BJ (cell line): Measurements from ENCODE around the gene DNM1L. TPM values are rescaled to one million over a fixed set of nuclear protein-coding genes. Genes with fewer than 3 reads are reported as not detected.

Experiments used
- CTCF ChIA-PET: fragments of 350-600 bp; formaldehyde crosslinking; extraction: SDS; loops from one replicate; lab custom pipeline; 2021; ENCODE audit warnings: antibody characterized with exemption, inconsistent platforms; lab: Yijun Ruan, JAX
- POLR2A ChIA-PET: fragments of 300-600 bp; sonication (Branson Sonifier 250); formaldehyde crosslinking; extraction: SDS; loops from one replicate; lab custom pipeline; 2021; ENCODE audit warnings: antibody characterized with exemption; lab: Charles Lee
- DNase-seq: peaks from one replicate; pipeline ENCODE4 v3.0.0-alpha.2; 2011; ENCODE audit warnings: low read depth
- H3K27me3 ChIP-seq: 2 replicates; pipeline ENCODE4 v1.6.0; 2011; ENCODE audit warnings: low read length; ENCODE audit not compliant: control insufficient read depth, insufficient read depth
- H3K36me3 ChIP-seq: 2 replicates; pipeline ENCODE4 v1.5.1; 2011; ENCODE audit warnings: low read length; ENCODE audit not compliant: control insufficient read depth, insufficient read depth
- H3K4me3 ChIP-seq: 2 replicates; pipeline ENCODE4 v1.5.1; 2011; ENCODE audit warnings: low read depth, mild to moderate bottlenecking, control low read depth, low read length
- CTCF ChIP-seq: IDR thresholded peaks from 2 replicates; pipeline ENCODE4 v1.5.1; 2011; ENCODE audit warnings: low read depth, mild to moderate bottlenecking, control low read depth, inconsistent platforms, low read length, moderate library complexity; ENCODE audit not compliant: insufficient read depth
- polyA plus RNA-seq: library from polyadenylated mRNA; depleted of rRNA; stranded (reverse); fragments of >200 nt; gene quantifications from 2 replicates; pipeline ENCODE4 v1.2.3, GENCODE V29; 2011

The DNM1L gene
- polyA plus RNA-seq, 1 experiment: 27.4 TPM

- DNase-seq: no peak
- POLR2A ChIA-PET: no interaction called here
Measured at GRCh38 chr12:32702473-32702872, 23.4 kb downstream of the DNM1L start.

DNA sequence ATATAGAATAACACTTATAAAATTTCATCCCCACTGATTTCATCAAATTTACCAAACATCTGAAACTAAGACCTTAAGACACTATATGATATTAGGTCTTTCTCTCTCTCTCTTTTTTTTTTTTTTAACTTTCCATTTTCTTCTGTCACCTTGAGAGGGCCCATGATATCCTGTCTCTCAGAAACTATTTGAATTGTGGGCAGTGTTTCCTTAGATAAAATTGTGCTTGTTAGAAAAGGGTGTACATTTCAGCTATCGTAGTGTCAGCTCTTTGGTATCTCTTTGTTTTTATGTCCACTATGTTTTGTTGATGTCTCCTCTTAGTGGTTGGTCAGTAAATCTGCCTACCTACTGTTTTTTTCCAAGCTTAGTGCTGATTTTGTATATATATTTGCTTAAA lies 23.8 kb downstream of the DNM1L start:
- H3K4me3 ChIP-seq: no peak overlapping the region
- H3K27me3 ChIP-seq: no peaks in the 10 kb centered on the region
- TF ChIP-seq CTCF: no peak
- H3K36me3 ChIP-seq: 0 out of 2 replicates have a peak, but pooled peaks cover 1% of the 10 kb centered on the region
- no peak for DNase-seq
- CTCF ChIA-PET: interaction anchor here (2.1 kb wide), 1 partner anchor 14 kb away, joined by 4 read pairs; no protein-coding TSS in a partner anchor
- POLR2A ChIA-PET: no interaction called here

More at GRCh38 chr12:32702473-32702872, 23.4 kb downstream of the DNM1L start:
- Histone ChIP-seq H3K27me3 (no peaks in the 10 kb centered on the region), H3K4me3 (no peak overlapping the region), H3K36me3 (0 out of 2 replicates have a peak, but pooled peaks cover 1% of the 10 kb centered on the region)
- TF ChIP-seq CTCF: no peak
- CTCF ChIA-PET: interaction anchor here (2.1 kb wide), 1 partner anchor 13 kb away, joined by 4 read pairs; no protein-coding TSS in a partner anchor

DNA sequence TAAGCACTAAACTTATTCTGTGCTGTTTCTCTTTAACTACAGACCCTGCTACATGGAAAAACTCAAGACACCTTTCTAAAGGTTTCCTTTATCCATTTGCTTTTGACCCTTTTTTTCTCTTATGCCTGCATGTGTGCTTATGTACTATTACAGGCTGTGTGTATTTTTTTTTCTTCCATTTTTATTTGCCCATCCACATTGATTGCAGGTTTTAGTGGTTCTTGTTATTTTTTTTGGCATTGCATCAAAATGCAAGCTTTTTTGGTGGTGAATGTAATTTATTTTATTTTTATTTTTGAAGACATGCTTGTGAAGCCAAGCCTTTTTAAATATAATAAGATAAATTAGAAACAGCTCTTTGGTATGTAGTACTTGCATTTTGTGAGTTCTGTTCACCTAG lies 26.7 kb downstream of the DNM1L start:
- no peak for DNase-seq
- POLR2A ChIA-PET: interaction anchor here (0.7 kb wide), 1 partner anchor 26 kb away, joined by 4 read pairs; no protein-coding TSS in a partner anchor
- no peak for TF ChIP-seq CTCF
- Histone ChIP-seq H3K4me3 (no peak overlapping the region), H3K36me3 (0 out of 2 replicates have a peak, but pooled peaks cover 1% of the 10 kb centered on the region), H3K27me3 (no peaks in the 10 kb centered on the region)
- CTCF ChIA-PET: no interaction called here

DNA sequence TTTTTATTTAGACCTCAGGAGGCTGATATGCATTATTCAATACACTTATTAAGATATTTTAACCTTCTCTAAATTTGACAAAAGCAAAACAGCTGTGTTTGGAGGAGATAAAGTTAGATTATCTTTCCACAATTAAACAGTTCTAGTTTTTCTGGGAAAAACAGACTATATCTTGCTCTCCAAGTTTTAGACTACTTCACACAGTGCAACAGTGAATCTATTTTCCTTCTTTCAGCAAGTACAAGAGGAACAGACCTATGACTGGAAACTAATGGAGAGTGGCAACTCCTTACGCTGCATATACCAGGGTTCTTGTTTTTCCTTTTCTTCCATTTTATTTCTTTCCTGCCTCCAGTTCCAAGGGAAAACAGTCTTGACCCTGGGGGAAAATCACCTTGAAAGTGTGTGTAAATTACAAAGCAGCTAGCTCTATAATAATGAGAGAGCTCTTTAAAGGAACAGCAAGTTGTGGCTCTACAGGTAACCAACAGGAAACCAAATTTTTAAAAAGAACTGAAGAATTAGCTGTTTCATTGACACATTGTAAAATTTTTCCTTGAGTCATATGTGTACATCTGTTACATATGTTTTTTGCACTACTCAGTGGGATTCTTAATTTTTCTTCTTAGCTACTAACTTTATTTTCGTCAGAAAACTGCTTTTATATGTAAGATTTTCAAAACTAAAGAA lies 27.4 kb downstream of the DNM1L start:
- ChIA-PET POLR2A (interaction anchor here (0.7 kb wide), 1 partner anchor 26 kb away, joined by 4 read pairs; no protein-coding TSS in a partner anchor), CTCF (no interaction called here)

More for the DNA sequence above, 27.4 kb downstream of the DNM1L start:
- Histone ChIP-seq H3K4me3 (no peak overlapping the region), H3K36me3 (0 out of 2 replicates have a peak, but pooled peaks cover 1% of the 10 kb centered on the region), H3K27me3 (no peaks in the 10 kb centered on the region)
- no peak for DNase-seq
- no peak for TF ChIP-seq CTCF
